RKO (cell line): ENCODE results near the gene TMBIM4.

Experiments used
- DNase-seq: peaks from one replicate; pipeline ENCODE4 v3.0.0-alpha.2; 2016; ENCODE audit warnings: low spot score

Gene TMBIM4

GRCh38 chr12:66092559-66093269 is 77.1 kb downstream of the TMBIM4 start:
- no peak for DNase-seq

GRCh38 chr12:66090157-66090556 is 79.6 kb downstream of the TMBIM4 start:
- no peak for DNase-seq

- peak; percentile 85 for DNase-seq
Observed at GRCh38 chr12:66087365-66087943, 82.3 kb downstream of the TMBIM4 start.

GRCh38 chr12:66085998-66086397 is 83.8 kb downstream of the TMBIM4 start:
- no peak for DNase-seq
